ENCODE results near the gene ZBTB48. TPM values are rescaled to one million over a fixed set of nuclear protein-coding genes. Genes with fewer than 3 reads are reported as not detected.

ZBTB48 gene
- total RNA-seq, 1 donor from 2014 or later = 19.9 TPM

- no peak for DNase-seq (ENCODE audit: low spot score)
- H3K27ac Mint-ChIP-seq (ENCODE audit: unreplicated experiment) = peak overlapping the region; percentile 84
- H3K36me3 Mint-ChIP-seq (ENCODE audit: low read depth) = no peaks in the 10 kb centered on the region
- H3K4me1 Mint-ChIP-seq (ENCODE audit: low read depth) = peaks cover 32% of the 10 kb centered on the region
- peak; percentile 44 for TF ChIP-seq CTCF (IDR thresholded peaks at IDR 0.05)
- H3K9me3 Mint-ChIP-seq (ENCODE audit: low read depth) = no peaks in the 10 kb centered on the region
- no peaks in the 10 kb centered on the region for H3K27me3 Mint-ChIP-seq (ENCODE audit: low read depth)
- peak overlapping the region; percentile 90 for H3K4me3 Mint-ChIP-seq (ENCODE audit: unreplicated experiment)
These were observed 1.0 kb downstream of the ZBTB48 start for GRCh38 chr1:6580593-6581409.

GRCh38 chr1:6581561-6582305, 1.9 kb downstream of the ZBTB48 start:
- DNase-seq (ENCODE audit: low spot score) = no peak
- H3K27me3 Mint-ChIP-seq (ENCODE audit: low read depth) = no peaks in the 10 kb centered on the region
- no peak for TF ChIP-seq CTCF (IDR thresholded peaks at IDR 0.05)
- H3K9me3 Mint-ChIP-seq (ENCODE audit: low read depth) = no peaks in the 10 kb centered on the region
- H3K36me3 Mint-ChIP-seq (ENCODE audit: low read depth) = no peaks in the 10 kb centered on the region
- H3K4me3 Mint-ChIP-seq (ENCODE audit: unreplicated experiment) = no peak overlapping the region
- H3K4me1 Mint-ChIP-seq (ENCODE audit: low read depth) = peaks cover 32% of the 10 kb centered on the region
- H3K27ac Mint-ChIP-seq (ENCODE audit: unreplicated experiment) = peak overlapping the region; percentile 51

DNA sequence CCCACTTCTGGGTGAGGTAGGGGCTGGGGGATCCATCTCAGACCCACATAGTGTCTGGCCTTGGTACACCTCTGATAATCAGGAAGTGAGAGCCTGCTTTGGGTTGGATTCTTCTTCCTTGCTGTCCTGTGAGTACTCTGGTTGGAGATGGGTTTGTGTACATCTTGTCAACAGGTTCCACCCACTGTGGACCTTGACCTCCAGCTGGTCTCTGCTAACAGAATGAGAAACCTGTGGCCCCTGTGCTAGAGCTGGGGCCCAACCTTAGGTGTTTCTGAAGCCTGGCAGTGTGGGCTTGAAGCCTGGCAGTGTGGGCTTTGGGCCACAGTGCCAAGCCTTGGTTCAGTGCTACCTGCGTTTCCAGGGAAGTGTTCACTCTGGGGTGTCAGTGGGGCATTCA, 2.6 kb downstream of the ZBTB48 start:
- Mint-ChIP-seq H3K27ac (ENCODE audit: unreplicated experiment) (no peak overlapping the region), H3K27me3 (ENCODE audit: low read depth) (no peaks in the 10 kb centered on the region), H3K36me3 (ENCODE audit: low read depth) (no peaks in the 10 kb centered on the region), H3K9me3 (ENCODE audit: low read depth) (no peaks in the 10 kb centered on the region), H3K4me1 (ENCODE audit: low read depth) (peaks cover 32% of the 10 kb centered on the region), H3K4me3 (ENCODE audit: unreplicated experiment) (no peak overlapping the region)
- no peak for TF ChIP-seq CTCF (IDR thresholded peaks at IDR 0.05)
- DNase-seq (ENCODE audit: low spot score) = no peak

- H3K4me3 Mint-ChIP-seq (ENCODE audit: unreplicated experiment) = no peak overlapping the region
- no peak overlapping the region for H3K27ac Mint-ChIP-seq (ENCODE audit: unreplicated experiment)
- no peaks in the 10 kb centered on the region for H3K27me3 Mint-ChIP-seq (ENCODE audit: low read depth)
- H3K9me3 Mint-ChIP-seq (ENCODE audit: low read depth) = no peaks in the 10 kb centered on the region
- DNase-seq (ENCODE audit: low spot score) = no peak
- peak; percentile 49 for TF ChIP-seq CTCF (IDR thresholded peaks at IDR 0.05)
- H3K4me1 Mint-ChIP-seq (ENCODE audit: low read depth) = peaks cover 28% of the 10 kb centered on the region
- H3K36me3 Mint-ChIP-seq (ENCODE audit: low read depth) = no peaks in the 10 kb centered on the region
These were observed 4.6 kb downstream of the ZBTB48 start for GRCh38 chr1:6584126-6585080.
